LNCAP (cell line): Measurements from ENCODE around the gene RBP2.

Experiments used
- TF ChIP-seq, protein P1 (sequence below): fragments of 450-650 bp; IDR thresholded peaks from 2 replicates; pipeline ENCODE4 v1.5.1; 2017; ENCODE audit warnings: mild to moderate bottlenecking

RBP2 gene

DNA sequence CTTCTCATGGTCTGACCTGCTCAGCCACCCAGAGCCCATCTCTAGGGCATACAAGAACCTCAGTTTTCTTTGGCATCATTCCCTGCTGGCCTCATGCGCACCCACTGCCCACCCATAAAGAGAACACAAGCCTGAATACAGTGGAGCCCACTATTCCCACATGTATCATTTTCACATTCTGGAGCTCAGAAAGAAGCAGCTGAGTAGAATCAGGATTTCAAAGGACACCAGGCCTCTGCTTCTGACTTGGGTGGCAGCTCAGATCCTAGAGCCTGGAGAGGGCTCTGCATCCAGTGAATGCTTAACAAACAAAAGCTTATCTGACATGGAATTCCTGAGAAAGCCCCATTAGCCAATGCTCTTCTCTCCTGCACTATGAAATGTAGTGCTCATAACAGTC is 34.7 kb downstream of the RBP2 start:
- TF ChIP-seq, protein P1, sequence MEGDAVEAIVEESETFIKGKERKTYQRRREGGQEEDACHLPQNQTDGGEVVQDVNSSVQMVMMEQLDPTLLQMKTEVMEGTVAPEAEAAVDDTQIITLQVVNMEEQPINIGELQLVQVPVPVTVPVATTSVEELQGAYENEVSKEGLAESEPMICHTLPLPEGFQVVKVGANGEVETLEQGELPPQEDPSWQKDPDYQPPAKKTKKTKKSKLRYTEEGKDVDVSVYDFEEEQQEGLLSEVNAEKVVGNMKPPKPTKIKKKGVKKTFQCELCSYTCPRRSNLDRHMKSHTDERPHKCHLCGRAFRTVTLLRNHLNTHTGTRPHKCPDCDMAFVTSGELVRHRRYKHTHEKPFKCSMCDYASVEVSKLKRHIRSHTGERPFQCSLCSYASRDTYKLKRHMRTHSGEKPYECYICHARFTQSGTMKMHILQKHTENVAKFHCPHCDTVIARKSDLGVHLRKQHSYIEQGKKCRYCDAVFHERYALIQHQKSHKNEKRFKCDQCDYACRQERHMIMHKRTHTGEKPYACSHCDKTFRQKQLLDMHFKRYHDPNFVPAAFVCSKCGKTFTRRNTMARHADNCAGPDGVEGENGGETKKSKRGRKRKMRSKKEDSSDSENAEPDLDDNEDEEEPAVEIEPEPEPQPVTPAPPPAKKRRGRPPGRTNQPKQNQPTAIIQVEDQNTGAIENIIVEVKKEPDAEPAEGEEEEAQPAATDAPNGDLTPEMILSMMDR, result no peak

DNA sequence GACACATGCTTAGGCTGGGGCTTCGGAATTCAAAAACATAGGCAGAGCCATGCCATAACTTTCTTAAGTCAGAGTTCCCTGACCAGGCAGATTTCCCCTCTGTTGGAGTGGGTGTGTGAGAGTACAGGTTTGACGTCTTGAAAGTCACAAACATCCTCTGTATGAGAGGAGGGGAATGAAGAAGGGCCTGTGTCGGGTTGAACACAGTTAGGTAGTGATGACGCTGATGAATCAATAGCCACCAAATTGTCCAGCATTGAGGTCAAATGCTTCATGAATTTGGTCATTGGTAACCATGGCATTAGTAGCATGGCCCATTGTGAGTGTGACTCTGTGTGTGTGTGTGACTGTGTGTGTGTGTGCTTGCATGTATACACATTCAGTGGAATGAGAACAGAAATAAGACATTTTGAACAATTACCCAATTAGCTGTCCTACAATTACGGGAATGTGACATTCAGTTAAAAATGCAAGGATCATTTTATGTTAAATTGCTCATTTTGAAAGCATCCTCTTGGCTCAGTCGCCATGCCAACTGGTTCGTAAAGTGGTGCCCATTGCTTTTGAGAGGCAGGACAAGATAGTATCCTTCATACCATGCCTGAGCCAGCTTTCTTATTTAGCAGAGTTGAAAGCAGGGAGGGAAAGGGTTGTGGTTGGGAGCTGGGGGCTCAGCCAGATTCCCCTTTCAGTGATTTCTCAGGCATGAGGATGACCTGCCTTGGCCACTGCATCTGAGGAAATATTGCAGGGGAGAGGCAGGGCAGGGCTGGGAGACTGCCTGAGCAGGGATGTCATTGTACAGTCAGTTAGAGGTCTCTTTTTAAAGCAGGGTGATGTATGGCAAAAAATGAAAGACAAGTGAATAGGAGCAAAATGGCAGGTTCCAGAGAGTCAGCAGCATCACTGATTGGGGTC is 35.4 kb downstream of the RBP2 start:
- TF ChIP-seq, protein P1, result no peak

DNA sequence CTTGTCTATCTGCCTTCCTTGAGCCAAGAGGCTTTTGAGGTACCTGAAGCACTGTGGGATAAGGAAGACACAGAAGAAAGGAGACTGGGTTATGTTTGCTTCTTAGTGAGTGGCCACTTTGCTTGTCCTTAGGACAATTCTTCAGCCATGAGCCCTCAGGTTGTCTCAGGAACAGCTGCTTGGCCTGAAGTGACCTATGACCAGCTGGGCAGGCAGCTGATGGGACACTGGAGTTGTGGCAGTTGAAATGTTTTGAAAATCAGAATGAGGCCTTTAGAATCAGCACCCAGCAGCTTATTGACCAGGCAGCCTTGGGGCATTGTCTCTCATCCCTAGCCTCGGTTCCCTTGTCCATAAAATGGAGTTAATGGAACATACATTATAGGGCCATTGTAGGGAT is 37.0 kb downstream of the RBP2 start:
- TF ChIP-seq, protein P1, result no peak

DNA sequence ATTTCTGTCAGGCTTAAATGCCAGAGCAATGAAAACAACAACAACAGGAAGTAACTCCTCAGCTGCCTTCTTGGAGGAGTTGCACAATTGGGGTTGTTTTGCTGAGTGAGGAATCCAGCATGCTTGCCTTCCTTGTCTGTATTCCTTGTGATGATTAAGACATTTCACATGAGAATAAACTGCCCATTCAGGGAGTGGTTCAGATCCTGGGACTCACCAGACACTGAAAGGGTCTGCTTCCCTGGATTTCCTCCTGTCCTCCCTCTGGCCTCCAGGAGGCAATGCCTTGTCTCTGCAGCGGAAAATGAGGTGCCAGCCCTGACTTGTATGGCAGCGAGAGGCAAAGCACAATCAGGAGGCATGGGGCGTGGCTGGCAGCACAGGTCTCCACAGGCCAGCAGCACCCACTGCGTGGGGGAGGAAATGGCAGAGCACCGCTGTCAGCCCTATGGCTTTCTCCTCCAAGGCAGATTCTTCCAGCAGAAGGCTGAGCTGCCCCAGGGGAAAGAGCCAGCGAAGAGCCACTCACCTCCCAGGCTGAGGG is 41.5 kb downstream of the RBP2 start:
- TF ChIP-seq, protein P1, result no peak

DNA sequence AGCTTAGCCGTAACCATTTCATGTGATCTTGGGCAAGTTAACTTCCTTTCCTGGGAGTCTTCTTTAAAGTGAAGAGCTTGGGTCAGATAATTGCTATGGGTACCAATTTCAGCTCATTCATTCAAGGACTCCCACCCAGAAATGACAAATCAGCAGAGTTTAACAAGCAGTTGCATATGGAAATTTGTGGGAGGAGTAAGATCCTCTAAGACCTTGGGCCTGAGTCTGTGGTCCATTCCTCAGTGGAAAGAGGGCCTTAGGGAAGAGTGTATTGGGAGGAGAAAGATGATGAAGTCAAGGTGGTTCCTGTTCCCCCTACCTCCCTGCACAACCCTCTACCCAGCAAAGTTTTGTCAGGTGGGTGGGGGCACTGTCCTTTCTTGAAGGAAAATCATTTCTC is 42.1 kb downstream of the RBP2 start:
- TF ChIP-seq, protein P1, result no peak

DNA sequence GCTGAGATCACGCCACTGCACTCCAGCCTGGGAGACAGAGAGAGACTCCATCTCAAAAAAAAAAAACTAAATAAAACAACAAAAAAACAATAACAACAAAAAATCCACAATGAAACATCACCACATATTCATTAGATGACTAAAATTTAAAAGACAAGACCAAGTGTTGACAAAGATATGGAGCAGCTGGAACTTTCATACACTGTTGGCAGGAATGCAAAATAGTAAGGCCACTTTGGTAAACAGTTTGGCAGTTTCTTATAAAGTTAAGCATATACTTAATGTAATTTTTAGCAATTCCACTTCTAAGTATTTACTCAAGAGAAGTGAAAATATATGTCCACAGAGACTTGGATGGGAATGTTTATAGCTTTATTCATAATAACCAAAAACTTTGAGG is 43.2 kb downstream of the RBP2 start:
- TF ChIP-seq, protein P1, result no peak

DNA sequence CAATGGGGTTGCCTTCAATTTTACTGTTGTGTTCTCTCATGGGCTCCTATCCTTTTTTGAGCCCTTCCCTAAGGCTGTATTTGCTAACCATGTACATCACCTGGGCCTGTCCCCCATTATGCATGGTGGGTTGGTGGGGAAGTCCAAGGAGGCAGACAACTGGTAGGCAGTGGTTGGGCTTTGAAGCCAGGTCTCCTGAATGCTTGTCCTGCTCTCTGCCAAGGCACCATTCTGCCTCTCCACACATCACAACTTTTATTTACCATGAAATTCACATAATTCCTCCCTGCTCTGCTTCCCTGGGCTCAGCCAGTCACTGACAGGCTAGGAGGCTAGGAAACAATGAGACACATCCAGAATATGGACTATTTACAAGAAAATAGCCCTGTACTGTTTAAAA is 45.8 kb downstream of the RBP2 start:
- TF ChIP-seq, protein P1, result no peak
